GM23338 (cell line): ENCODE data around the gene FBRSL1. TPM values are rescaled to one million over a fixed set of nuclear protein-coding genes. Genes with fewer than 3 reads are reported as not detected.
"Not testable (repeated sequence)": the region's sequence is repeated elsewhere in the genome, so short reads cannot be mapped to it uniquely, and the experiment has no call there.

Experiments used
- ATAC-seq: fragments of 200-7000 bp; cut with Tn5 transposase; 3 replicates; pipeline ENCODE4 v1.9.1; 2020
- DNase-seq: peaks from one replicate; pipeline ENCODE4 v3.0.0-alpha.2; 2015; ENCODE audit warnings: low spot score
- H2AFZ ChIP-seq: fragments of 200-600 bp; sonication (generic); 2 replicates; pipeline ENCODE4 v1.8.0; 2016; ENCODE audit warnings: antibody characterized with exemption, mild to moderate bottlenecking, moderate library complexity
- H3F3A ChIP-seq: fragments of 200-600 bp; sonication (generic); replicated peaks from 2 replicates; pipeline ENCODE4 v1.8.0; 2017; ENCODE audit warnings: antibody characterized with exemption, mixed run types, low read depth
- H3K27ac ChIP-seq: fragments of 200-600 bp; sonication (generic); 2 replicates; pipeline ENCODE4 v1.6.1; 2016; ENCODE audit warnings: low read depth
- H3K27me3 ChIP-seq: fragments of 200-600 bp; sonication (generic); 2 replicates; pipeline ENCODE4 v1.8.0; 2016; ENCODE audit warnings: mild to moderate bottlenecking, mixed run types, moderate library complexity; ENCODE audit not compliant: insufficient read depth
- H3K36me3 ChIP-seq: fragments of 200-600 bp; sonication (generic); 2 replicates; pipeline ENCODE4 v1.8.0; 2016; ENCODE audit warnings: mild to moderate bottlenecking; ENCODE audit not compliant: insufficient read depth
- H3K4me1 ChIP-seq: fragments of 200-600 bp; sonication (generic); 2 replicates; pipeline ENCODE4 v1.8.0; 2016; ENCODE audit warnings: mild to moderate bottlenecking, moderate library complexity; ENCODE audit not compliant: insufficient read depth
- H3K4me2 ChIP-seq: fragments of 200-600 bp; sonication (generic); 2 replicates; pipeline ENCODE4 v1.7.1; 2017; ENCODE audit warnings: mixed run types
- H3K4me3 ChIP-seq: fragments of 200-600 bp; sonication (generic); 2 replicates; pipeline ENCODE4 v1.6.1; 2016; ENCODE audit warnings: mixed run types
- H3K79me2 ChIP-seq: fragments of 200-600 bp; sonication (generic); replicated peaks from 2 replicates; pipeline ENCODE4 v1.8.0; 2017; ENCODE audit warnings: mild to moderate bottlenecking; ENCODE audit not compliant: insufficient read depth
- H3K9me2 ChIP-seq: fragments of 200-600 bp; sonication (generic); 2 replicates; pipeline ENCODE4 v1.8.0; 2017; ENCODE audit not compliant: insufficient read depth
- H4K20me1 ChIP-seq: fragments of 200-600 bp; sonication (generic); replicated peaks from 2 replicates; pipeline ENCODE4 v1.8.0; 2017; ENCODE audit warnings: mild to moderate bottlenecking; ENCODE audit not compliant: insufficient read depth
- H3K27ac Mint-ChIP-seq: 2 replicates; pipeline ENCODE4 v1.8.0; 2020; ENCODE audit warnings: inconsistent platforms, mild to moderate bottlenecking, moderate library complexity, mixed read lengths
- H3K27me3 Mint-ChIP-seq: 3 replicates; pipeline ENCODE4 v1.8.0; 2022; ENCODE audit warnings: low read depth, mild to moderate bottlenecking, moderate library complexity, mixed read lengths, inconsistent platforms; ENCODE audit not compliant: insufficient read depth, poor library complexity
- H3K36me3 Mint-ChIP-seq: 3 replicates; pipeline ENCODE4 v1.8.0; 2021; ENCODE audit warnings: low read depth, mild to moderate bottlenecking, inconsistent platforms, moderate library complexity, mixed read lengths
- H3K4me1 Mint-ChIP-seq: 3 replicates; pipeline ENCODE4 v1.8.0; 2020; ENCODE audit warnings: mild to moderate bottlenecking, inconsistent platforms, mixed read lengths
- H3K4me3 Mint-ChIP-seq: 3 replicates; pipeline ENCODE4 v1.8.0; 2021; ENCODE audit warnings: moderate library complexity, mild to moderate bottlenecking, inconsistent platforms, mixed read lengths
- H3K9me3 Mint-ChIP-seq: 3 replicates; pipeline ENCODE4 v1.8.0; 2020; ENCODE audit warnings: moderate library complexity, mild to moderate bottlenecking, inconsistent platforms, mixed read lengths
- EZH2 ChIP-seq: fragments of 200-600 bp; sonication (generic); IDR thresholded peaks from one replicate; pipeline ENCODE4 v1.8.0; 2017; ENCODE audit warnings: antibody characterized with exemption, mild to moderate bottlenecking, low read depth; ENCODE audit not compliant: unreplicated experiment
- EZH2phosphoT487 ChIP-seq: fragments of 200-600 bp; sonication (generic); IDR thresholded peaks from one replicate; pipeline ENCODE4 v1.8.1; 2018; ENCODE audit warnings: antibody characterized with exemption; ENCODE audit not compliant: unreplicated experiment
- JUNB ChIP-seq: IDR thresholded peaks from one replicate; pipeline ENCODE4 v1.6.1; 2016; ENCODE audit warnings: antibody characterized with exemption; ENCODE audit not compliant: unreplicated experiment
- POLR2AphosphoS5 ChIP-seq: IDR thresholded peaks from 2 replicates; pipeline ENCODE4 v1.6.1; 2016; ENCODE audit warnings: antibody characterized with exemption, low read depth
- ZNF114 ChIP-seq: fragments of 250-450 bp; sonication (Bioruptor Pico); IDR thresholded peaks from 2 replicates; pipeline ENCODE4 v1.5.0; 2020; ENCODE audit warnings: mild to moderate bottlenecking, moderate library complexity
- ZNF331 ChIP-seq: fragments of 250-450 bp; sonication (Bioruptor Pico); IDR thresholded peaks from 2 replicates; pipeline ENCODE4 v1.5.0; 2020; ENCODE audit warnings: low read depth, mild to moderate bottlenecking, moderate library complexity
- polyA plus RNA-seq: library from polyadenylated mRNA; unstranded; fragments of >200 nt; fragmentation: Nextera tagmentation; extraction: Ambion mirVana; gene quantifications from 2 replicates; pipeline ENCODE4 v1.2.1, GENCODE V29; 2016
- total RNA-seq: library from RNA; depleted of rRNA; stranded (reverse); fragments of >200 nt; shearing (Covaris generic); gene quantifications from 2 replicates; pipeline ENCODE4 v1.2.3, GENCODE V29; 2014
- TF ChIP-seq, protein P1 (sequence below), 2 experiments: fragments of 200-600 bp in 1 of 2; sonication (generic) in 1 of 2; conservative IDR thresholded peaks; 2 replicates each; pipeline versions ENCODE4 v1.5.1 to v1.6.1; 2016 to 2017; ENCODE audit warnings: antibody characterized with exemption in 2 of 2, low read depth in 2 of 2, mild to moderate bottlenecking in 2 of 2, moderate library complexity in 1 of 2

Gene FBRSL1
- total and polyA plus RNA-seq, 2 experiments from 2014 or later = 37.8 to 89.8 TPM

- TF ChIP-seq, protein P1, sequence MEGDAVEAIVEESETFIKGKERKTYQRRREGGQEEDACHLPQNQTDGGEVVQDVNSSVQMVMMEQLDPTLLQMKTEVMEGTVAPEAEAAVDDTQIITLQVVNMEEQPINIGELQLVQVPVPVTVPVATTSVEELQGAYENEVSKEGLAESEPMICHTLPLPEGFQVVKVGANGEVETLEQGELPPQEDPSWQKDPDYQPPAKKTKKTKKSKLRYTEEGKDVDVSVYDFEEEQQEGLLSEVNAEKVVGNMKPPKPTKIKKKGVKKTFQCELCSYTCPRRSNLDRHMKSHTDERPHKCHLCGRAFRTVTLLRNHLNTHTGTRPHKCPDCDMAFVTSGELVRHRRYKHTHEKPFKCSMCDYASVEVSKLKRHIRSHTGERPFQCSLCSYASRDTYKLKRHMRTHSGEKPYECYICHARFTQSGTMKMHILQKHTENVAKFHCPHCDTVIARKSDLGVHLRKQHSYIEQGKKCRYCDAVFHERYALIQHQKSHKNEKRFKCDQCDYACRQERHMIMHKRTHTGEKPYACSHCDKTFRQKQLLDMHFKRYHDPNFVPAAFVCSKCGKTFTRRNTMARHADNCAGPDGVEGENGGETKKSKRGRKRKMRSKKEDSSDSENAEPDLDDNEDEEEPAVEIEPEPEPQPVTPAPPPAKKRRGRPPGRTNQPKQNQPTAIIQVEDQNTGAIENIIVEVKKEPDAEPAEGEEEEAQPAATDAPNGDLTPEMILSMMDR (conservative IDR thresholded peaks at IDR 0.05; ENCODE audit: low read depth in 2 of 2) = no peak
- TF ChIP-seq EZH2phosphoT487 (no peak), ZNF114 (CRISPR knock-in tag) (no peak)
Measured at GRCh38 chr12:132461526-132461925, 28.4 kb upstream of the FBRSL1 start (continued).

DNA sequence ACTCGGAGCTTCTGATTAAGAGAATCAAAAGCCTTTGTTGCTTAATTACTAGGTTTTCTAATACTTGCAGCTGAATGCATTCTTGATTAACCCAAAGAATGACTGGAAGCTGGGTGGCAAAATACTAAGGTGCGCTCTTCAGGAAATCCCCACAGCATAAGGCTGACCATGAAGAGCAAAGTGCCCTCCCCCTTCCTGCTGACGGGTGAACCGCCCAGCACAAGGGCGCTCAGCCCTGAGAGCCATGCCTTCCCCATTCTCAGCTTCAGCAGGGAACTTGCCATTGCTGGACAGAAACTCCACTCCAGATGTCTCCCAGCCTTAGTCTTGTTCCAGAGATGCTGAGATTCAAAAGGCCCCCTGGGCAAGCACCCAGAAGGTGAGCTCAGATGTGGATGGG, 27.2 kb upstream of the FBRSL1 start:
- ATAC-seq = no peak
- Histone ChIP-seq H3K79me2 (no peaks in the 10 kb centered on the region), H2AFZ (no peak overlapping the region), H3K9me2 (0 out of 2 replicates have a peak, but pooled peaks cover 4% of the 10 kb centered on the region), H3K27me3 (peaks cover 54% of the 10 kb centered on the region), H3K4me3 (no peak overlapping the region), H3K27ac (no peak overlapping the region), H3K4me2 (no peak overlapping the region), H3K4me1 (no peaks in the 10 kb centered on the region), H4K20me1 (no peaks in the 10 kb centered on the region), H3K36me3 (no peaks in the 10 kb centered on the region), H3F3A (no peaks in the 10 kb centered on the region)
- Mint-ChIP-seq H3K27me3 (peaks cover 34% of the 10 kb centered on the region), H3K27ac (no peak overlapping the region), H3K4me3 (no peak overlapping the region), H3K4me1 (peaks cover 3% of the 10 kb centered on the region), H3K9me3 (peaks cover 17% of the 10 kb centered on the region; the same call in 2 of the 3 replicates), H3K36me3 (peaks cover 3% of the 10 kb centered on the region; the same call in 2 of the 3 replicates)
- no peak for DNase-seq
- no peak for TF ChIP-seq EZH2
- no peak for TF ChIP-seq EZH2phosphoT487
- TF ChIP-seq, protein P1 (conservative IDR thresholded peaks at IDR 0.05; ENCODE audit: low read depth in 2 of 2) = no peak
- no peak for TF ChIP-seq ZNF331
- TF ChIP-seq POLR2AphosphoS5 = no peak
- no peak for TF ChIP-seq JUNB

DNA sequence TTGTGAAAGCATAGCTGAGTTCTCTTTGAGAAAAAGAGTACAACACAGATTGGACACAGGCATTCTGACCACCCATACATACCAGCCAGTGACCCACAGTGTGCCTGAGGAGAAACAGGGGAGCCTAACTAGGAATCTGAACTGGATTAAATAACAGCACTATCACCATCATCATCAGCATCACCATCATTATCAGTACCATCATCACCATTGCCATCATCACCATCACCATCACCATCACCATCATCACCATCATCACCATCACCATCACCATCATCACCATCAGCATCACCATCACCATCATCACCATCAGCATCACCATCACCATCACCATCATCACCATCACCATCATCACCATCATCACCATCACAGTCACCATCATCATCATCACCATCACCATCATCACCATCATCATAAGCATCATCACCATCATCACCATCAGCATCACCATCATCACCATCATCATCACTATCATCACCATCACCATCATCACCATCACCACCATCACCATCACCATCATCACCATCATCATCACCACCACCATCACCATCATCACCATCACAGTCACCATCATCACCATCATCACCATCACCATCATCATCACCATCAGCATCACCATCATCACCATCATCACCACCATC, 26.5 kb upstream of the FBRSL1 start:
- not testable (repeated sequence) for H3K4me1 Mint-ChIP-seq, ATAC-seq, H3K36me3 ChIP-seq, H3K4me3 Mint-ChIP-seq, H3K27ac Mint-ChIP-seq, H3K4me3 ChIP-seq, H3K9me2 ChIP-seq, H4K20me1 ChIP-seq, H3K27ac ChIP-seq, H3F3A ChIP-seq, H2AFZ ChIP-seq, DNase-seq, H3K79me2 ChIP-seq, H3K36me3 Mint-ChIP-seq, H3K4me1 ChIP-seq, H3K4me2 ChIP-seq
- Mint-ChIP-seq H3K27me3 (peaks cover 37% of the 10 kb centered on the region), H3K9me3 (peaks cover 17% of the 10 kb centered on the region; the same call in 2 of the 3 replicates)
- peaks cover 54% of the 10 kb centered on the region for H3K27me3 ChIP-seq

DNA sequence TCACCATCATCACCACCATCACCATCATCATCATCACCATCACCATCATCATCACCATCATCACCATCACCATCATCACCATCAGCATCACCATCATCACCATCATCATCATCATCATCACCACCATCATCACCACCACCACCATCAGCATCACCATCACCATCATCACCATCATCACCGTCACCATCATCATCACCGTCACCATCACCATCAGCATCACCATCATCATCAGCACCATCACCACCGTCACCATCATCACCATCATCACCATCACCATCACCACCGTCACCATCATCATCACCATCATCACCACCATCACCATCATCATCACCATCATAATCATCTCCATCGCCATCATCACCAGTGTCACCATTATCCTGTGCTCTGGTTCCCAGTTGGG, 25.6 kb upstream of the FBRSL1 start:
- H4K20me1 ChIP-seq, H3K4me3 ChIP-seq, H3F3A ChIP-seq, H3K9me2 ChIP-seq, H3K4me1 ChIP-seq, H3K4me2 ChIP-seq, H3K36me3 Mint-ChIP-seq, ATAC-seq, H3K4me1 Mint-ChIP-seq, H3K4me3 Mint-ChIP-seq, H3K27ac Mint-ChIP-seq, H3K79me2 ChIP-seq, H3K27ac ChIP-seq, H3K36me3 ChIP-seq, DNase-seq, H2AFZ ChIP-seq: not testable (repeated sequence)
- Mint-ChIP-seq H3K9me3 (peaks cover 19% of the 10 kb centered on the region; the same call in 2 of the 3 replicates), H3K27me3 (peaks cover 32% of the 10 kb centered on the region)
- H3K27me3 ChIP-seq = peaks cover 47% of the 10 kb centered on the region
